Measurements from ENCODE around the gene SFMBT2.
"Not testable (repeated sequence)": the region's sequence is repeated elsewhere in the genome, so short reads cannot be mapped to it uniquely, and the experiment has no call there.

Gene SFMBT2

GRCh38 chr10:7317786-7318446 lies 92.9 kb downstream of the SFMBT2 start:
- no peak for DNase-seq

DNA sequence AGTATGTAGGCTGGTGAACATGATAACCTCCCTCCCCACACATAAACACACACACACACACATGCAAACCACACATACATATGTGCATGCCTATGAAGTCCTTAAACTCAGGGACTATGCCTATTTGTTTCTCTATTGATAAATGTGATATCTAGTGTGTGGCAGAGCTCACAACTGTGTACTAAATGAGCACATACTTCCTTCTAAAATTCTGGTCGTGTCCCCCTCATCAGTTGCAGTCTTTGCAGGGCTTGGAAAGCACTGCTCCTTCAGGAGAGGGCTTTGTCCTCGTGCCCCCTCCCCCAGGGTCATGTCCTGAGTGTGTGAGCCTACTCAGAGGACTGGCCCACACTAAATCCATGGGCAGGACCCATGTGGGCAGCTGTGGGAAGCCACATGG lies 94.0 kb downstream of the SFMBT2 start:
- no peak for DNase-seq

- DNase-seq, result no peak
These were observed 94.9 kb downstream of the SFMBT2 start for GRCh38 chr10:7315906-7316305.

DNA sequence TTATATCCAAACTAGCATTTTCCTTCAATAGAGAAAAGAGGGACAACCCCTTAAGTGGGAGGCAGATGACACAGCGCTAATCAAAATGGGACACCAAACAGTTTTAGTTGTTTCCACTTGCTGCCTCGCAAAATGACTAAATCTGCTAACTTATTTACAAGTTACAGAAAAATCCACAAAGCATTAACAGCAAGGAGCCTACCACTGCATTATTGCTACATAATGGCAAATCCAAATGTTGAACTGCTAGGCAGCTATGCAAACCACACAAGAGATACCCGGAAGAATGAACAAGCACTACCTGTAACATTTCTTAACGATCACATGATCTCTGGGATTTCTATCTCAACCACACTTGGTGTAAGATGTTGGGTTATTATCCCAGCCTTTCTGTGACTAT lies 96.7 kb downstream of the SFMBT2 start:
- no peak for DNase-seq

- no peak for DNase-seq
These were observed 98.4 kb downstream of the SFMBT2 start for GRCh38 chr10:7312488-7312857.

DNA sequence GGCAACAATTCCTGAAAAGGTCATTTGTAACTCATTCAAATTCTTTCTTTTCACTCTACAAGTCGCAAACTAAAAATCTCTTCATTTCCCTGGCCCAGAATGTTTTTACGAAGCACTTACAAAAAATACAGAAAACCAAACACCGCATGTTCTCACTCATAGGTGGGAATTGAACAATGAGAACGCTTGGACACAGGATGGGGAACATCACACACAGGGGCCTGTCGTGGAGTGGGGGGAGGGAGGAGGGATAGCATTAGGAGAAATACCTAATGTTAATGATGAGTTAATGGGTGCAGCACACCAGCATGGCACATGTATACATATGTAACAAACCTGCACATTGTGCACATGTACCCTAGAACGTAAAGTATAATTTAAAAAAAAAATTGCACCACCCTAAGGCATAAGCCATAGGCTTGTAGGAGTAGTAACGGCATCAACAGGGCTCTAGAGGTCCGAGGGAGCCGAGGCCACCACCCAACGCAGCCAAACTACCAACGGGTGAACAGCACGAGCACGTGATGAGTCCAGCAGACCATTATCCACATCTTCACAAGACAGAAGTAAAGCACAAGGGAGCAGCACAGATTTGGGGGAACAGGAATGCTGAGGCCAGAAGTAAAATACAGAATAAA lies 98.9 kb downstream of the SFMBT2 start:
- DNase-seq, result not testable (repeated sequence)

- DNase-seq, result no peak
These were observed 99.5 kb downstream of the SFMBT2 start for GRCh38 chr10:7311218-7311849.

DNA sequence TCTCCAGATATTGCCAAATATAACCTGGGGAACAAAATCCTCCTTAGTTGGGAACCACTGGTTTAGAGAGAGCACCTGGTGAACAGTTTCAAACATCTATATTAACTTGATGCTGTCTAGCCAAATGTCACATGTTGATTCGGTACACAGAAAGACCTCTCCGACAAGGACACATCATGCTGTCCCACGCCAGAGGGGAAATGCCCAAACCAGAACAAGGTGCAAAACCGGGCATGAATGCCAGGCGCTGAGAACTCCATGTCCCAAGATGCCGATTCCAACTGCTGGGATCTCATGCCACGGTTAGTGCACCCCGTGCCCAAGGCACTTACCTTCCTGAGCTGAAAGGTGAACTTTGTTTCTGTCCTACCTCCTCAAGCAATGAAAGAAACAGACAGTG lies 100.8 kb downstream of the SFMBT2 start:
- DNase-seq, result no peak

- DNase-seq, result no peak
These were observed 102.0 kb downstream of the SFMBT2 start for GRCh38 chr10:7308826-7309225.

DNA sequence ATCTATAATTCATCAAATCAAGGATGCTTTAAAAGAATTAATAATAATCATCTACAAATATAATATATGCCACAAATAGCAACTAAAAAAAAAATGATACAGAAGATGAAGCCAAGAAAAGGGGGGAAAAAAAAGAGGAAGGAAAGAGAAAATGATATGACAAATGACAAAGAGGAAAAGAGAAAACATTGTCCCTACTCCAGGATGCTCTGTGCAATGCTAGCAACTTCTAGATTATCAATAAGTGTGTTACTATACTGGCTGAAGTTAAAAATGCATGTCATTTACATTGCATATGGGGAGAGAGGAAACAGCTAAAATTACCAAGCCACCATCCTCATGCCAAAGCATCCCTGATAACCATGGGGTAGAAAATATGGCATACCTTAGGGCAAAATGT lies 104.2 kb downstream of the SFMBT2 start:
- no peak for DNase-seq

- no peak for DNase-seq
These were observed 104.7 kb downstream of the SFMBT2 start for GRCh38 chr10:7306147-7306546.

GRCh38 chr10:7305053-7305452 lies 105.8 kb downstream of the SFMBT2 start:
- no peak for DNase-seq

- no peak for DNase-seq
These were observed 106.7 kb downstream of the SFMBT2 start for GRCh38 chr10:7304110-7304509.

DNA sequence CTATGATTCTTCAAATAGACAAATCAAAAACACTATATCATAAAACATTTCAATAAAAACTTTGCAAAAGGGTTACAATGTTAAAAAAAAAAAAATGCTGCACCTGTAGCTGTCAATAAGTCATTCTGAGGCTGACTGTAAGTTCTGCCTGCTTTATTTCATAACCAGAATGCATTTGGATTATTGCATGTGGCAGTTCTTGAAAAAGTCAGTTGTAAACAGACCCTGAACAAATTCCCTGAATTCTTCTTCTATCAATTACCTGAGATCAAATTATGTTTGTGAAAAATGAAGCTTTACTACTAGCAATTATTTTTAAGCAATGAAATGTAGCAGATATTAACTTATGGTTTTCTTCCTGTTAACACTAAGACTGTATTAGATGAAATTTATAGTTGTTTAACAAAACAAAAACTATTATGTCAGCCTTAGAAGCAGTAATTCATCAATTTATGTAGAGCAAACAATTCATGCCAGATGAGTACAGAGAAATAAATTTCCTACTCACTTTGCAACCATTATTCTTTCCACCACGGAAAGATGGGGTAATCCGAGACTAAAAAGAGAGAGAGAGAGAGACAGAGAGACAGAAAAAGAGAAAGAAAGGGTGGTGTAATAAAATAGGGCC lies 107.8 kb downstream of the SFMBT2 start:
- no peak for DNase-seq

- no peak for DNase-seq
These were observed 108.4 kb downstream of the SFMBT2 start for GRCh38 chr10:7302392-7302906.

- DNase-seq, result no peak
These were observed 109.6 kb downstream of the SFMBT2 start for GRCh38 chr10:7301006-7301778.

- DNase-seq, result no peak
These were observed 110.4 kb downstream of the SFMBT2 start for GRCh38 chr10:7300384-7300971.

GRCh38 chr10:7299601-7300325 lies 111.1 kb downstream of the SFMBT2 start:
- not testable (repeated sequence) for DNase-seq

- DNase-seq, result no peak
These were observed 112.3 kb downstream of the SFMBT2 start for GRCh38 chr10:7298495-7298894.

DNA sequence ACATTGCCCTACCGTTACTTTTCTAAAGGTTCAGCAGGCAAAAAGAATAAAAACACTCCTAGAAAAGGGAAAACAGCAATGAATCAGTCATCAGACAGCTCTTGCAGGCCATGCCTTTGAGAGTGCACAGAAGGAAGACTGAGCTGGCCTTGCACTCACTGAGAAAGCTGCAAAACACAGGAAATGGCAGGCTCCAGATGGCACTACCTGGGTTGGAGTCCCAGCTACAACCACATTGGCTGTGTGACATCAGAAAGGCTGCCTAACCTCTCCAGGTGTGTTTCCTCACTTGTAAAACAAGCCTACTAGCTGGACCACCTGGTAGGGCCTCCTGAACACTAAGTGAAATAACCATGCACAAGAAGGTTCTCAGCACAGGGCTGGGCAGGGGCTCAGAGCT lies 113.7 kb downstream of the SFMBT2 start:
- no peak for DNase-seq

GRCh38 chr10:7296648-7297047 lies 114.2 kb downstream of the SFMBT2 start:
- DNase-seq, result no peak

GRCh38 chr10:7296076-7296475 lies 114.8 kb downstream of the SFMBT2 start:
- DNase-seq, result no peak

Measured in NCI-H1417 treated with DMSO at 0.1 percent for 48 hours (cell line).